GM19025 (cell line): Measurements from ENCODE around the gene NDUFA8.

Source experiments
- ATAC-seq: cut with Tn5 transposase; IDR thresholded peaks from one replicate; pipeline ENCODE4 v1.9.1; 2021; ENCODE audit warnings: mild to moderate bottlenecking, low read depth, moderate library complexity; ENCODE audit not compliant: unreplicated experiment

NDUFA8 gene

DNA sequence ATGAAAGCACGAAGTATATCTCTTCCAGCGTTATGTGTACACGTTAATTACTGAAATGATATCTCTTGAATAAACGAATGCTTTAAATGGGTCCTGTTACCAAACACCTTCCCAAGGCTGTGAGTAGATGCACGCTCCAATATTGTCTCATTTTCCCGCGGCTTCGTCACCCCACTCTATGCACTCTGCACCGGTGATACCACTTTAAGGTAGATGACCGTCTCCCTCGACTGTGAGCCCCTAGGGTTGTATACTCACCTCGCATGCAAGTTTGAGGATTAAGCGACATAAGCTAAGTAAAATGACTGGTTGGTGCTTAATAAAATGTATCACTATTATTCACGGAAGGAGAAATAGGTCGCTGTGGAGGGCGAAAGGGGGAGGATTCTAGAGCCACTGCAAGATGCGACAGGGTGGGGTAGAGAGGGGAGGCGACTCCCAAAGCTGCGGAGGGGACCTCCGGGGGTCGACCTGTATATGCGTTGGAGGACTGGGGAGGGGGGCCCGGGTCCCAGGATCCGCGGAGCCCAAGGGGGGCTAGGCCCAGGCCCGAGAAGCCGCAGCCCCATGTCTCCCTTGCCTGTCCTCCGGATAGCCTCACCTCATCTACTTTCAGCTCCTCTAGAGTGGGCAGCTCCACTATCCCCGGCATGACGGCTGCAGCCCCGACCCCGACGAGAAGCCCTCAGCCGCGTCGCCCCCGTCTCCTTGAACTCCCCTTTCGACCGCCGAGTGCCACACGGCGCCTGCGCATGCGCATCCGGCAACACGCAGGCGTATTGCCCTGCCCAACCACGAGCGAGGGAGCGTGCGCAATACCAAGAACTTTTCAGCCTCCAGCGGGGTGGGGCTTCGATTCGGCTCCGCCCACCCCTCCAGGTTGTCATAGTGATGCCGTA, at the start of gene NDUFA8, which contains the start of gene MORN5:
NDUFA8 (minus strand) TSS at position 754 of the 899 bp plus-strand sequence; CDS start at position 652, 102 bp downstream.
MORN5 (plus strand) TSS at position 883 of the 899 bp plus-strand sequence. CDS start 65 bp downstream, outside the sequence.
- ATAC-seq = peak; percentile 91

DNA sequence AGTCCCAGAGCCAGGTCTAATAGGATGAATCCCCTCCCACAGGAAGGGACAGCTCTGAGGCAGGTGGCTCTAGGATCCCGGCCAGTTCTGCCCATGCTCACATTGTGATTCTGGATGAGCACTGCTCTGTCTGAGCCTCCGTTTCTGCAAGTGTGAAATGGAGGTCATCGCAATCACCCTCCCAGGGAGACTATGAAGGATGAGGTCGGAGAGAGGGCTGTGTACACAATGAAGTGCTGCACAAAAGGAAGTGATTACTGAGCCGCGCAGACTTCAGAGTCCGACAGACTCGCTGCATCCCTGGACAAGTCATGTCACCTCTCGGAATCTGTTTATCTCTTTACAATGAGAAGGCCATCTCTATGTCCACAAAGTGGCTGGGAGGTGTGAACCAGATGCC, 47.5 kb upstream of the NDUFA8 start:
- no peak for ATAC-seq

DNA sequence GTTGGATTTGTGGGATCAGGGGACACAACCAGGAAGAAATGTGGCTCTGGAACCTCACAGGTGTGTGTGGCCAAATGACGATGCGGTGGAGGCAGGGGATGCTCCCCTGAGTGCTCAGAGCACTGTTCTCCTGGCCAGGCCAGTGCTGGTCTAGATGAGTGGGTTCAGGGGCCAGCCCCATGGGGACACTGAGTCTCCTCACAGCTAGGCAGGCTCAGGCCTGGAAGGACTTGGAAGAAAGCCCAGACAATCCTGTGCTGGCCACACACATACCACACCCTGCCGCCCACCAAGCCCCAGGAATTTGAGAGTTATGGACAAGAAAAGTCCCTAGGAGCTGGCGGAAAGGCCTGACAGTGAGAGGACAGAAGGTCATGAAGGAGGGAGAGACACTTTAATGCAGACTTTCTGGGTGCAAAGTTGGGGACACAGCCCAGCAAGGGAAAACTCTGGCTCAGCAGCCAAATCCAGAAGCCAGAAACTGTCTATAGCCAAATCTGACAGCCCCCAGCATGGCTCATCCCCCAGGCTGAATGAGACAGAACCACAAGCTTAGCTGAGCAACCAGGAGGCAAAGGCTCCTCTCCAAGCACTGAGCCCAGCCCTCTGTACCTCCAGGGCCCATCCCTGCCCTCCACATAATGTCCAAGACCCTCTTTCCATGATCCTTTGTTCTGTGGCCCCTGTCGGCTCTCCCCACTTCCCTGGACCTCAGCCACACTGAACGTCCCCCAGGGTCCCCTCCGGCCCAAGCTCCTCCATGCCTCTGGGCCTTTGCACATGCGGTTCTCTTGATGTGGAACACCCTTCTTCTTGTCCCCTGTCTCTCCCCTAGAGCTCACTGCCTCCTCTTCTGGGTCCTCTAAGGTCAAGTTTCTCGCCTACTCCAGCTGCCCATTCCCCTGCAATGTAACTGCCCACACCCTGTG, 46.8 kb upstream of the NDUFA8 start:
- no peak for ATAC-seq

DNA sequence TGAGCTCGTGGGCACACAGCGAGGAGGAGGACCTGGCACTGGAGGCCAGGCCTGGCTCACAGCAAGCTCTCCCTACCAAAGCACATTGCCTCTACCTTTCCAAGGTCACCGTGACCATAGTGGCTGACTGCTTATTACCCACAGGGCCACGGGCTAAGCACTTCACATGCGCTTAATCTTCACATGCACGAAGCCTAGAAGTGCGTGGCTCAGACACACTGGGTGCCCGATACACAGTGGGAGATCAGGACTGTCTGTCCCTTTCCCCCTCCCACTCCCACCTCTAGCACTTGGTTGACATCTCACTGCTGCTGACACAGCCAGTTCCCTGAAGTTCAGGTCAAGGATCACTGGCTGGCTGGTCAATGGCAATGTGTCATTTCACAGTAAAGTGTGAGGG, 45.6 kb upstream of the NDUFA8 start:
- ATAC-seq = no peak

DNA sequence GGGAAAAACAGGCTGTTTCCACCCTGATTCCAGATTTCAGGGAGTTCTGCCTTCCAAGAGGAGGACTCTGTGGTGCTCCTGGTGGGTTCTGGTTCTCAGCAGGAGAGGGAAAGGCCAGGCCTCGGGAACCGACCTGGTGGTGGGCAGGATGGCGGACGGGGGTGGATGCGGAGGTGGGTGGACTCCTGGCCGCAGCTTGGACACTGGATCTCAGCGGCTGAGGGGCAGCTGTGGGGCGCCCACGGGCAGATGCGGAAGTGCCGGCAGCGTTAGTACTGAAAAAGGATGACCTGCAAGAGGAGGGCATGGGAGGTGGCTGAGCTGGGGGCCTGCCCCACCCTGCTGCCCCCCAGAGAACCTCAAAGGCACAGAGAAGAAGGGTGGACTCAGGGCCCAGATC, 44.9 kb upstream of the NDUFA8 start:
- ATAC-seq = no peak

DNA sequence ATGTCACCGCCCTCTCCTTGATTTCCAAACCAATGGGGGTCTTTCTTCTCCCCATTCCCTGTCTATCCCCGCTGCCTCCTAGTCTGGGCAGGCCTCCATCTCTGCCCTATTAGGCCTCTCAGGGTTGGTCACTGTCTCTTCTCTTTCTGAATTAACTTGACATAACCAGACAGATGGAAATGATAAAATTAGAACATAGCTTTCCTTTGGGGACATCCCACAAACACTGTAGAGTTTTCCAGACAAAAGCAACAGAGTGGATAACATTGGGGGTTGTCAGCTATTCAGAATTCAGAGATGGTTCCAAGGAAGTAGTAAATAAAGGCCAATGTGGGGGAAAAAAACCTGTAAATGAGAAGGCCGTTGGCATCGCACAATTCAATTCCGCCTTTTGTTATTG, 44.5 kb upstream of the NDUFA8 start:
- ATAC-seq = no peak

DNA sequence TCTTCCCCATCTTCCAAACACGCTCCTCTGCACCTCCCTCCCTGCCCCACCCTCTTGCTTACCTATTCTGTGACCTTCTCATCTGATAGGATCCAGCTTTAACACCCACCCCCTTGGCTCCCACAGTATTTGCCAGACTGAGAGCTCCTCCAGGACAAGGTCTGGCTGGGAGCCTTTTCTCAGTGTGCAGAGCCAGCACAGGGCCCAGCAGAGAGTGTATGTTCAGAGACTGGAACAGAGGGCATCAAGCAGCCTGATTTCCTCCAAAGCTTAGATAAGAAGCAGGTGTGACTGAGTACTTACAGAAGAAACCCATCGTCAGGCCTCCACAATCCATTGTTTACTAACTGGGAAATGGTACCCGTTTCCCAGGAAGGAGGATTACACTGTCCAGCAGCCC, 42.5 kb upstream of the NDUFA8 start:
- no peak for ATAC-seq

DNA sequence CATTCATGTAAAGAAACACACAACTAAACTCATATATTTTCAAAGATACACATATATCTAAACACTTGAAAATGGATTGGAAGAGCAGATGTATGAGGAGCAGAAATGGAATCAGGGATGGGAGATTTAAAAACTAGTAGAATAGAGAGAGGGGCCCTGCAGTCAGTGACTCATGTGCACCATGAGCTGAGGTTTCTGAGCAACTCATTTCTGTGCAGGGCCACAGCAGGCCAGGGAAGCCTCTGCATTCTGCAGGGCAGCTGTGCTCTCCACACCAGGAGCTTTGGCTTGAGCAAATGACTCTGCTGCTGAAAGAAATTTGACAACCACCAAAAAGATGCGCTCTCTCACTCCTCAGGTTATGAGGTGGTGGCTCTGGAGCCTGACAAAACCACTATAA, 42.1 kb upstream of the NDUFA8 start:
- ATAC-seq = no peak

DNA sequence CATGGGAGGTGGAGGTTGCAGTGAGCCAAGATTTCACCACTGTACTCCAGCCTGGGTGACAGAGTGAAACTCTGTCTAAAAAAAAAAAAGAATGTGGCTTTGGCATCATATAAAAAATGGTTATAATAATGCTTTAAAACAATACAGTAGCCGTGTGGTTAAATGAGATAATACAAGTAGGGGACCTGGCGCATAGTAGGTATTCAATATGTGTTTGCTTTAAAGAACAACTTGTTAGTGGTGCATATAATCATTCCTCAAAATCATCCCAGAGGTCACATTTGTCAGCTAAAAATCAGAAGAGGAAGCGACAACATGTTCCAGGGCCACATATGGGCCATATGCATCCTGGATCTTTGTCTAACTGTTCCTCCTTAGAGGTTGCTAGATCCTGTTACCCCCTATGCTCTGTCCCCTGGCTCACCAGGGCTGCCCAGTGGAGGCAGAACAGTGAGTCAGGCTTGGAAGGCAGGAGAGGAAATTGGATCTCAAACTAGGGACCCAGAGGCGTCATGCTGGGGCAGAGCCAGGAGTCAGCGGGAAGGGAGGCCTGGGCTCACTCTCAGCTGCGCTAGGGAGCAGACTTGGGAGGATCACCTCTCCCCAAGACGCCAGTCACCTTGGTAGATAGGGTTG, 41.5 kb upstream of the NDUFA8 start:
- no peak for ATAC-seq

DNA sequence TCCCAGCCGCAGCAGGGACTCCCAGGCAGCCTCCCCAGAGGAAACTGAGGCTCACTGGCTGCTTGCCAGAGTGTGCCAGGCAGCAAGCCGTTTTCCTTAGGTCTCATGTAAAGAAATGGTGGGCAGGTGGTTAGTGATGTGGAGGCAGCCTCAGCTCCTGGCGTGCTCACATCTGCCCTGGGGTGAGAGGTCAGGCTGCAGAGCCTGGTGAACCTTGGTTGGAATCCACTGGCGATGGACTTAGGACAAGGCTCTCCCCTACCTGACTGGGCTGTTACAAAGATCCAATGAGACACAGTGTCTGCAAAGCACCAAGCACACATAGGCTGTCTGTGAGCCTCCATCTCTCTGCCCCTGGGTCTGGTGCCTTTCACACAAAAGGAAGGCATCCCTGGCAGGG, 38.3 kb upstream of the NDUFA8 start:
- no peak for ATAC-seq

DNA sequence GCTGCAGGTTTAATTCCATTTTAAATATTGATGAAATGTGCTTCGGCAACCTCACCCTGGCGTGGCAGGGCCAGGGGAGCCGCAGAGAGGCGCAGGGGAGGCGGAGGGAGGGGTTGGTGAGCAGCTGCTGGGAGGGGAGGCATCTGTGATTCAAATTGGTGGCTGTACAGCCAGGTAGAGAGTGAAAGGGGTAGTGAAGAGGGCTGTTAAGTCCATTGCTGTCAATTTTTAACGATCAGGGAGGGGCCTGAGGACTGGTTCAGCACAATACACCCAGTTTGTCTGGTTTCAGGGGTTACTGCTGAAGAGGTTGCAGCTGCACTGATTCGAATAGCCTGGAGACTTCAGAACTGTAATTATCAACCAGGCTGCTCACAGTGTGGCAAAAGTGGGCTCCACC, 37.8 kb upstream of the NDUFA8 start:
- ATAC-seq = no peak

DNA sequence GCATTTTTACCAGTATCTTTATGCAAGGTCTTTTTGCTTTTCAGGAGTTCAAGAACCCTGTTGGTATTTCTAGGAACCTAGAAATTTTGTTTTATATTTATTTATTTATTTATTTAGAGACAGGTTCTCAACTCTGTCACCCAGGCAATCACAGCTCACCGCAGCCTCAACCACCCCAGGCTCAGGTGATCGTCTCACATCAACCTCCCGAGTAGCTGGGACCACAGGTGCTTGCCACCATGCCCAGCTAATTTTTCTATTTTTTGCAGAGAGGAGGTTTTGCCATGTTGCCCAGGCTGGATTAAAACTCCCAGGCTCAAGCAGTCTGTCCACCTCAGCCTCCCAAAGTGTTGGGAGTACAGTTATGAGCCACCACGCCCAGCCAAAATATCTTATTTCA, 36.3 kb upstream of the NDUFA8 start:
- no peak for ATAC-seq

DNA sequence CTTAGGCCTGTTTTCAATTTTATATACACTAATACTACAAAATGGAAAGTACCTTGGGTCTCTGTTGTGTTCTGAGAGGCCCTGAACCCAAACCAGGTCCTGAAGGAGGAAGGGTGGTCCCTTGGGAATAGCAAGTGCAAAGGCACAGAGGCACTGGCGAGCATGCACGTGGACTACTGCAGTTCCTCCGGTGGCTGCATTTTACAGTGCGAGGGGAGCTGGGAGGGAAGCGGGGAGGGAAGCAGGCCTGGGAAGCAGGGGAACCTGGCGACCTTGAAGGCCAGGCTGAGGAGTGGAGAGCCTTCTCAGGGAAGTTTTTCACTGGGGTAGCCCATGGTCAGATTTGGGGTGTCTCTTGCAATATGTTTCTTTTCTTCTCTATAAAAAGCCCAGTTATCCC, 34.1 kb upstream of the NDUFA8 start:
- ATAC-seq = no peak

DNA sequence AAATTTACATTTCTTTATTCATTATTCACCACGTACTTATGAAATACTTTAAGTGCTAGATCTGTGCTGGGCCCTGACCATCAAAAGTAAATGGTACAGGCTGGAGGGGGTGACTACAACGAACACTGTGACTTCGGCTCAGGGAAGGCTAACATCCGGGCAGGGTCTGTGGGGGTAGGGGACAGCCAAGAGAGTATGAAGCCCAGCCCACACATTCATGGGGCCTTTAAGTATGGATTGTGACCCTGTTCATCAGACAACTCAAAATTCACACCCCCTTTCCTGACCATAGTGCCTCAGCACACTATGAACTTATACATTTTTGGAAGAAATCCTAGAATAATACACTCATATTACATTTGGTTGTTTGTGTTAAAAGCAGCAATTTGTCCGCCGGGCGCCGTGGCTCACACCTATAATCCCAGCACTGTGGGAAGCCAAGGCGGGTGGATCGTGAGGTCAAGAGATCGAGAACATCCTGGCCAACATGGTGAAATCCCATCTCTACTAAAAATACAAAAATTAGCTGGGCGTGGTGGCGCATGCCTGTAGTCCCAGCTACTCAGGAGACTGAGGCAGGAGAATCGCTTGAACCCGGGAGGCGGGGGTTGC, 33.4 kb upstream of the NDUFA8 start:
- ATAC-seq = no peak

DNA sequence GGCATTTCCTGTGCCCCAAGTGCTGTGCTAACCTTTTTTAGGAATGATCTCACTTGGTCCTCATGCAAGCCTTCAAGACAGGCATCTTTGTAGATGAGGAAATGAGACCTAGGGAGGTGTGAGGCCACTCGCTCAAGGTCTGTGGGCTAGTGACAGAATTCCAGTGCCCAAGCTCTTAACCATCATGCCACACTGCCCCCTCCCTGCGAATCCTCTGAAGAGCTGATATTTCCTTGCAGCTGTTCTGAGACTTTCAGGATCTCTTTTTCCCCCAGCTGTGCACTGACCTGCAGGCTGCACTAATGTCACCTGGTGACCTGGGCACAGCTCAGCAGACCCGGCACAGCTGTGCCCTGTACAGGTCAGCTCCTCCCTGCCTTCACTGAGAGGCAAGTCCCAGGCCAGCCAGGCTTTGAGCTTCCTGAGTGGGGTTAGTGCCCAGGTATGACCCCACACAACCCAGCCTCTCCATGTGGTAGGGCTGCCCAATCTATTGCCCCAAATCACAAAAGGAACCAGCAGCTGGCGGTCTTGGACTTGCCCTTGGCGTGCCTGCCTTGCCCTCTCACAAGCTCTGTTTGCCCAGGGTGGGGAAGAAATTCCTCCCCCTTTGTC, 32.8 kb upstream of the NDUFA8 start:
- no peak for ATAC-seq

DNA sequence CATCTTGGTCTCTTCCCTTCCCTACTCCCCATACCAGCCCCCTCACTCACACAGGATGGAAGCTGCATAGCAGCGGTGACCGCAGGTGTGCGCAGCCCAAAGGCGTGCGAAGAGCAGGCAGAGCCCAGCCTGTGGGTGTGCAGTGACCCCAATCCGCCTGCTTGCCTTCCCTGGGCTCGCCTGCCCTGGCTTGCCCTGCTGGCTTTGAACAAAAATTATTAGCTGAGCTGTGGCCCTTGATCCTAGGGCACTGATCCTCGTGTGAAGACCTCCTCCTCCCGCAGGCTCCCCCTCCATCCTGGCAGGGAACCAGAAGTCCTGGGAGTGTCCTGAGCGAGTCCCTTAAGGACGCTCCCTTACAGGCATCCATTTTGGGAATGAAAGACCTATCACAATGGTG, 32.0 kb upstream of the NDUFA8 start:
- ATAC-seq = no peak

DNA sequence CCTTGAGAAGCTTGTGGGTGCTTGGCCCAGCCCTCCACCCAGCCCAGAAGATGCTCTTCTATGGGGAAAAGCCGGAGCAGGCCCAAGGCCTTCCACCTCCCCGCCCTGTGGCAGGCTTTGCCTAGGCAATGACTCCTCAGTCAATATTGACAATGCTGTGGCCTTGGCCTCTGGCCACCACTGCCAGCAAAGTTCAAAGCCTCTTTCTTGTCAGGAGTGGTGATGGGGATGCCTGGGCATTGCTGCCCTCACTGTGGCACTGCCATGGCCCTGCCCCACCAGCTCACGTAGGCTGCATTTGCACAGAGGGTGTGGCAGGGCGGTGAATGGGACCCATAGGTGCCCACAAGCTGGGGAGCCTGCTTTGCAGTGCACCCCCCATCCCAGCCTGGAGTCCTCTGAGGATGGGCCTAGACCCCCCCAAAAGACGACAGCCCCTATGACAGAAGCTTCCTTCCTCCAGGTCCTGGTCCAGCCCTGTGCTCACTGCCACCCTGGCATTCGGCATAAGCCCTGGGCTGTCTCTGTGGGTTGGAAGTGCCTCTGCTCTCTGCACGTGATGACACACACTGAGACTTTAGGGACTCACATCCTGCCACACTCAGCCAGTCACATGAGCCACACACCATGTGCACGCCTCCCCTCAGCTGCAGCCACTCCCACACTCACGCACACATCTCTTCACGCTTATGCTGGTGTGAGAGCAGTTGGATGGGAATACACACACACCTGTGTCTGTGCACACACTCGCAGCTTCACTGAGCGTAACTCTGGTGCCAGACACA, 31.2 kb upstream of the NDUFA8 start:
- ATAC-seq = no peak

DNA sequence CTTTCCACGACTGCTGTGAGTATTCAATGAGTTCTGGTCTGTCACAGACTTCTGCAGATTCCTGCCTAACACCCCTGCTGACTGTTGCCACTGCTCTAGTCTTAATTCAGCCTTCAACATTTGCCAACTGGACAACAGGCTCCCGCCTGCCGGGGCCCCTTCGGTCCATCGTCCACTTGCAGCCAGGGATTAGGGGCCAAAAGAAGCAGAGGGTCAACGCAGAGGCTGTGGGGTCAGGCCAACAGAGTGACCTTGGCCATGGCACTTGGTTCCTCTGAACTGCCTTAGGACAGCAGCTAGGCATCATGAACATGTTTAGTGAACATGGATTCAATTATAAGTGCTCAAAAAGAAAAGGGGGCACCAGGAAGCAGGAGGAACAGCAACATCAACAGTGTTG, 28.8 kb upstream of the NDUFA8 start:
- ATAC-seq = no peak

DNA sequence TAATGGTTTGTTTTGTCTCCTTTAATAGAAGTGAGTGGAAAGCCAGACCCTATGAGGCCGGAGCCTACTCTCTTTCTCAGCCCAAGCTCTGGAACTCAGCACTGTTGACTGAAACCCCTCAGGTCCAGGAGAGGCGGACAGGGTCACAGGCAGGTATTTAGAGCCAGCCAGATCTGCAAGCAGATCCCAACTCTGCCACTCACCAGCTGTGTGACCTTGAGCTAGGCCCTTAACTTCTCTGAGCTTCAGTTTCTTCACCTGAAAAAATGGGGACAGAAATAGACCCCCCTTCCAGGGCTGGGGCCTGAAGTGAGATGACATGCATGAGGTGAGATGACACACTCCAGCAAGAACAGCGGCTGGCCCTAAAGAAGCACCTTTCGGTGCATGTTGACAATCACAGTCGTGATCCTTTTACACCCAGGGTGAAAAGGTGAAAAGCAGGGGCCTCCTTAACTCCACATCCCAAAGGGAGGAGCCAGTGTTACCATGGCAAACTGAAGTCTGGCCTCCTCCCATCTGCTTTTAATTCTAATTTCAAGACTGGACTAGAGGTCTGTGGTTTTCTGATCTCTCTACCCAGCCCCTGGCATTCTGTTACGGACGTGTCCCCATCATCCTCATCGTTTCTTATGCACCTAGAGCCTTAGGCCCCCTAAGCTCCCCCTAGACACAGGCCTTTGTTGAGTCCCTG, 27.3 kb upstream of the NDUFA8 start:
- no peak for ATAC-seq
